Endothelial cell (in vitro differentiated cells): Measurements from ENCODE around the gene EVL. TPM values are rescaled to one million over a fixed set of nuclear protein-coding genes. Genes with fewer than 3 reads are reported as not detected.

Source experiments
- DNase-seq: peaks from one replicate; pipeline ENCODE4 v3.0.0; 2021; ENCODE audit warnings: low spot score
- H3K27ac Mint-ChIP-seq: one replicate; pipeline ENCODE4 v1.8.0; 2021; ENCODE audit warnings: mixed read lengths, inconsistent platforms; ENCODE audit not compliant: unreplicated experiment
- H3K27me3 Mint-ChIP-seq: one replicate; pipeline ENCODE4 v1.8.0; 2021; ENCODE audit warnings: mild to moderate bottlenecking, moderate library complexity, mixed read lengths, inconsistent platforms; ENCODE audit not compliant: unreplicated experiment
- H3K36me3 Mint-ChIP-seq: one replicate; pipeline ENCODE4 v1.8.0; 2021; ENCODE audit warnings: mild to moderate bottlenecking, low read depth, mixed read lengths, inconsistent platforms; ENCODE audit not compliant: unreplicated experiment
- H3K4me1 Mint-ChIP-seq: one replicate; pipeline ENCODE4 v1.8.0; 2021; ENCODE audit warnings: mild to moderate bottlenecking, mixed read lengths, inconsistent platforms; ENCODE audit not compliant: unreplicated experiment
- H3K4me3 Mint-ChIP-seq: one replicate; pipeline ENCODE4 v1.8.0; 2021; ENCODE audit warnings: mild to moderate bottlenecking, mixed read lengths, inconsistent platforms; ENCODE audit not compliant: unreplicated experiment
- H3K9me3 Mint-ChIP-seq: one replicate; pipeline ENCODE4 v1.8.0; 2021; ENCODE audit warnings: mixed read lengths, inconsistent platforms; ENCODE audit not compliant: unreplicated experiment
- CTCF ChIP-seq: fragments of 200-600 bp; sonication (generic); IDR thresholded peaks from one replicate; pipeline ENCODE4 v1.5.0; 2021; ENCODE audit warnings: antibody characterized with exemption; ENCODE audit not compliant: unreplicated experiment
- total RNA-seq: library from RNA; stranded (reverse); fragmentation: NEBNext Ultra II Directional; extraction: Animal tissue kit (Norgen Biotek cat#: 25700); gene quantifications from one replicate; pipeline ENCODE4 v1.2.1, GENCODE V29; 2021; ENCODE audit not compliant: unreplicated experiment

Gene EVL
- total RNA-seq, 1 donor from 2014 or later, result 142 TPM

GRCh38 chr14:100093319-100093718 is 28.1 kb downstream of the EVL start:
- Mint-ChIP-seq H3K4me1 (peaks cover 7% of the 10 kb centered on the region), H3K27me3 (peaks cover 1% of the 10 kb centered on the region), H3K36me3 (peaks cover 9% of the 10 kb centered on the region), H3K4me3 (no peak overlapping the region), H3K9me3 (no peaks in the 10 kb centered on the region), H3K27ac (no peak overlapping the region)
- no peak for TF ChIP-seq CTCF
- DNase-seq, result no peak

- H3K27me3 Mint-ChIP-seq, result no peaks in the 10 kb centered on the region
- H3K9me3 Mint-ChIP-seq, result no peaks in the 10 kb centered on the region
- H3K4me3 Mint-ChIP-seq, result no peak overlapping the region
- no peak for TF ChIP-seq CTCF
- no peak overlapping the region for H3K27ac Mint-ChIP-seq
- H3K36me3 Mint-ChIP-seq, result peaks cover 15% of the 10 kb centered on the region
- no peak for DNase-seq
- no peaks in the 10 kb centered on the region for H3K4me1 Mint-ChIP-seq
These were observed 31.4 kb downstream of the EVL start for GRCh38 chr14:100096656-100097055.

- H3K9me3 Mint-ChIP-seq, result no peaks in the 10 kb centered on the region
- peak overlapping the region; percentile 33 for H3K4me3 Mint-ChIP-seq
- no peak overlapping the region for H3K27ac Mint-ChIP-seq
- TF ChIP-seq CTCF, result no peak
- DNase-seq, result no peak
- H3K27me3 Mint-ChIP-seq, result no peaks in the 10 kb centered on the region
- peaks cover 15% of the 10 kb centered on the region for H3K36me3 Mint-ChIP-seq
- H3K4me1 Mint-ChIP-seq, result peaks cover 10% of the 10 kb centered on the region
These were observed 32.9 kb downstream of the EVL start for GRCh38 chr14:100098171-100098570.

- peaks cover 15% of the 10 kb centered on the region for H3K36me3 Mint-ChIP-seq
- no peaks in the 10 kb centered on the region for H3K27me3 Mint-ChIP-seq
- TF ChIP-seq CTCF, result no peak
- no peaks in the 10 kb centered on the region for H3K9me3 Mint-ChIP-seq
- no peak overlapping the region for H3K4me3 Mint-ChIP-seq
- no peak for DNase-seq
- H3K4me1 Mint-ChIP-seq, result peaks cover 24% of the 10 kb centered on the region
- H3K27ac Mint-ChIP-seq, result no peak overlapping the region
These were observed 34.9 kb downstream of the EVL start for GRCh38 chr14:100100032-100100703.

GRCh38 chr14:100102156-100102785 is 37.0 kb downstream of the EVL start:
- no peaks in the 10 kb centered on the region for H3K27me3 Mint-ChIP-seq
- DNase-seq, result no peak
- H3K4me3 Mint-ChIP-seq, result peak overlapping the region; percentile 19
- H3K4me1 Mint-ChIP-seq, result peaks cover 41% of the 10 kb centered on the region
- H3K27ac Mint-ChIP-seq, result no peak overlapping the region
- H3K36me3 Mint-ChIP-seq, result peaks cover 15% of the 10 kb centered on the region
- no peaks in the 10 kb centered on the region for H3K9me3 Mint-ChIP-seq
- TF ChIP-seq CTCF, result no peak
